GM21786 (cell line): ENCODE data around the gene STRADA.
"Not testable (repeated sequence)": the region's sequence is repeated elsewhere in the genome, so short reads cannot be mapped to it uniquely, and the experiment has no call there.

Experiments used
- ATAC-seq: cut with Tn5 transposase; IDR thresholded peaks from one replicate; pipeline ENCODE4 v1.9.1; 2021; ENCODE audit not compliant: unreplicated experiment

Gene STRADA

DNA sequence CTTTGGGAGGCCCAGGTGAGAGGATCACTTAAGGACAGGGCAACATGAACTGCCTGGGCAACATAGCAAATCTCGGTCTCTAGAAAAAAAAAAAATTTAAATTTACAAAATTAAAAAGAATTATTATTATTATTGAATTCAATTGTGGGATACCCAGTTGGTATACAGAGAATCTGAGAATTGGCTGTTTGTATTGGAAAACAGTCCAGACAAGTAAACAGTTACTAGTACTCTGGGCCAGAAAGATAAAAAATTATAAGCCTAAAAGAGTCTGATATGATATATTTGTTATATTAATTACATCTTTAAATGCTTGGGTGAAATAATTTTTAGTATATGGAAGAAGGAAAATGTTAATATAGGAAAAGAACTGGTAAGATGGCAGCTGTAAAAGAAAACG lies 16.8 kb upstream of the STRADA start:
- no peak for ATAC-seq

DNA sequence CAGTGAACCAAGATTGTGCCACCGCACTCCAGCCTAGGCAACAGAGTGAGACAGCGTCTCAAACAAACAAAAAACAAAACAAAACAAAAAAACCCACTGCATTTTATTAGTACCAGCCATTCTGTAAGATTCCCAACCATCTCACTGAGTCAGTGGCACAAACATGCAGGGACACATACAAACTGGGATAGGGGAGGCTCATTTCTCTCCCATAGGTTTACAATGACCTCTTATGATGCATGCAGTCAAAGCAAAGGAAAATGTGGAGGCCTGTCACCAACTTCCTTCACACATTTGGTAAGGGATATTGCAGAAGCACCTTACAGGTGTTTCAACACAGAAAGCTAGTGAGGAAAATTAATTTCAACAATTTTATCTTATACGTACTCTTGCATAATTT lies 12.4 kb upstream of the STRADA start:
- no peak for ATAC-seq

DNA sequence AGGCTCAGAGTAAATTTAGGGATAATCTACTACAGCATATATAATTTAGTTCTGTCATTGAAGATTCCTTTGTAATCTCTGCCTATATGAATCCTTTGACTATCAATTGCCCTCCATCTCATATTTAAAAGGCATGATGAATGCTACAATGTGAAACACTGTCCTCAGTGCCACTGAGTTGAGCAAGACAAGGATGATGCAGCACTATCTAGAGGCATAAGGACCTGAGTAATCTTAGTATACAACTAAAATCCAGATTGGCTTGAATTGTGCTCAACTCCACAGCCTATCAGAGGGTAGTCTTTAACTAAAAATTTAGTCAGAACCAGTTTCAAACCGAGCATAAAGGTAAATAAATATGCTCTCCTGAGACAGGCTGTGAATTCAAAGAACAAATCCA lies 11.6 kb upstream of the STRADA start:
- no peak for ATAC-seq

DNA sequence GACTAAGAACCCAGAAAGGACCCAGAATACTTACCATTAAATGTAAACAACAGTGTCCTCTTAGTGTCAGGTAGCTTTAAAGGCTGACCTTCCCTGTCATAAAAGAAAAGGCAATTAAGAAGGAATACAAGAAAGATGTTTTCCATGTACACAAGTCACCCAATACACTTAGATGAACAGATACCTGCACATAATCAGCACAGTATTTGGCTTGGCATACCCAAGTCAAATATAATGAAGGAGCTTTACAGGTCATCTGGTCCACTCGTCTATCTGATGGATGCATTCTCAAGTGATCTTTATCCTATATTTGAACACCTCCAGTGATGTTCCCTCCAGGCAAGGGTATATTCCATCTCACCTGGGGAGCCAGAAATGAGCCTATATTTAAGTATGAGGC lies 11.1 kb upstream of the STRADA start:
- ATAC-seq = no peak

DNA sequence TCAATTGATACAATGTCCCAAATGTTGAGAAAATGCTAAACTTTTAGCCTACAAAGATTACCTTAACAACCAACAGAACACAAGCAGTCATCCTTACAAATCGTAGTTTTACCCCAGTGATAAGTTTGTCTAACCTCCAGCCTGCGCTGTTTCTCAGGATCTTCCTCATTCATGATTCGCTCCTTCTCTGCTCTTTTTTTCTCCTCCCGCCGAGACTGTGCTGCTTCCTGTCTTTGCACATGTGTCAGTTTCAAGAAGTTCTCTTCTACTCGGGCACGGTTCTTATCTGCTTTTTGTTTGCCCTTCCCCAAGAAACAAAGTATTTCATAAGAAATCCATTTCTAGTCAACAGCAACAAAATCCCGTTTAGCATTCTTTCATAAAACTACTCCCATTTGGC lies 10.2 kb upstream of the STRADA start:
- ATAC-seq = no peak

DNA sequence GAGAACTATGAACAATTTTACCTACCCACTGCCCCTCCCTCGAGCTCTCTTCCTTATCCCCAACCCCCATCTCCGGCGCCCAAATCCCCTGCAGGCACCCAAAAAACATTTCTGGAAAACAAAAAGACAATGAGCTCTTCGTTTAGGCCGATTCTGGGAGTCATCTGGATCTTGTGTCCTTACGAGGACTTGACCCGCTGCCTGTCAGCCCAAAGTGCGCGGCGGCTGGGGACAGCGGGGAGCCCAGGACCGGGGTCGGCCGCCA lies 524 bp downstream of the STRADA start:
- ATAC-seq = peak; percentile 17

DNA sequence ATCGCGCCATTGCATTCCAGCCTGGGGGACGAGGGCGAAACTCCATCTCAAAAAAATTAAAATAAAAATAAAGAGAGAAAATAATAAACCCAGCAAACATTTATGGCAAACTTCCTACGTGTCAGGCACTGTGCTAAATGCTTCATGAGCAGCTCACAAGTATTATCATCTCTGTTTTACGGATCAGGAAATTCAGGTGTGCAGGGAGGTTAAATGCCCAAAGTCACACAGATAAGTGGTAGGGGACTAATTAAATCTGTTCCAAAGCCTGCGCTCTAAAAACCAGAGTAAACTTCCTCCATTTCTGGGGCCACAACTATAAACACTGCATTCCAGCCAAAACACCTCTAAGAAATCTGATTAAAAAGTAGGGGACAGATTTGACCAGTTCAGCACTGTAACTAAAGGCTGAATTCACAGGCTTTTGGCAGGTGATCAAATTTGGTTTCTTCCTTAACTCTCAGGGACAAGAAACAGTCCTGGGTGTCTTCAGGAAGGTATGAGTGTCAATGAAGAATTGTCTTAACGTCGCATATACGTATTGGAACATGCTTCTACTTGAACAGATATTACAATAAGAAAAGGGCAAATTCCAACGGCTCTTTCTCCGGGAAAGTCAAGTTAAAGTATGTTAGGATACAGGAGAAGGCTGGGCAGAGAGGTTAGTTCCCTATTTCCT lies 996 bp downstream of the STRADA start:
- no peak for ATAC-seq

DNA sequence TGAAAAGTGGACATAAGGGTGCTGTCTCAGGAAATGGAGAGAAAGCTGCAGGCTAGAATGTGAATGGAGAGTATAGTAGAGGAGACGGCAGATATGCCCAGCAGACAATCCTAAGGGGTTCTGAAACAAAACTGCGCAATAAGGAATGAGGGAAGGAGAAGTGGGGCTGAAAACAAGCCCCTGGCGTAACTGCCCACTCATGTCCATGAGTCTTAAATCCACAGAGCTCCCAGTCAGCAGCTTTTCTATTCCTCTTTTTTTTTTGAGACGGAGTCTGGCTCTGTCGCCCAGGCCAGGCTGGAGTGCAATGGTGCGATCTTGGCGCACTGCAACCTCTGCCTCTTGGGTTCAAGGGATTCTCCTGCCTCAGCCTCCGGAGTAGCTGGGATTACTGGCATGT lies 5.9 kb downstream of the STRADA start:
- ATAC-seq = no peak

DNA sequence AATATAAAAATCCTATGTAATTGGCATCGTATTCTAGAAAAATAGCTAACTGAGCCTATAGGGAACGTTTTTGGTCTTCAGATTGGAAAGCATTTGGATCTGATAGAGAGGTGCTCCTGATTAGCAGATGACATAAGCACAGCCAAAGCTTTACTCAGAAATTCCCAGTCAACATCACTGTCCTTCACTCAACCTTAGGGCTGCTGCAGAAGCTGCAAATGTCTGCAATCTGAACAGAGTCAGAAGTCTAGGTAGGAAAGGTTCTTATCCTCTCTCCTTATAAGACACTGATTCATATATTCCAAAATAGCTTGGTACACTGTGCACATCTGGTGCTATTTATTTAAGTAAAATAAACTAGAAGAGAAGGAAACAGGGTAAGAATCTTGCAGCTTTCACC lies 19.2 kb downstream of the STRADA start:
- no peak for ATAC-seq

DNA sequence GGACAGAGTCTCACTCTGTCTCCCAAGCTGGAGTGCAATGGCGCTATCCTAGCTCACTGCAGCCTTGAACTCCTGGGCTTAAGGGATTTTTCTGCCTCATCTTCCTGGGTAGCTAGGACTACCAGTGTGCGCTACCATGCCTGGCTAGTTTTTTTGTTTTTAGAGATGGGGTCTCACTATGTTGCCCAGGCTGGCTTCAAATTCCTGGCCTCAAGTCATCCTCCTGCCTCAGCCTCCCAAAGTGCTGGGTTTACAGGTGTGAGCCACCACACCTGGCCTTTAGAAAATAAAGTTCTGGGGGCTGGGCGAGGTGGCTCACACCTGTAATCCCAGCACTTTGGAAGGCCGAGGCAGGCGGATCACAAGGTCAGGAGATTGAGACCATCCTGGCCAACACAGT lies 21.4 kb downstream of the STRADA start:
- ATAC-seq = not testable (repeated sequence)

DNA sequence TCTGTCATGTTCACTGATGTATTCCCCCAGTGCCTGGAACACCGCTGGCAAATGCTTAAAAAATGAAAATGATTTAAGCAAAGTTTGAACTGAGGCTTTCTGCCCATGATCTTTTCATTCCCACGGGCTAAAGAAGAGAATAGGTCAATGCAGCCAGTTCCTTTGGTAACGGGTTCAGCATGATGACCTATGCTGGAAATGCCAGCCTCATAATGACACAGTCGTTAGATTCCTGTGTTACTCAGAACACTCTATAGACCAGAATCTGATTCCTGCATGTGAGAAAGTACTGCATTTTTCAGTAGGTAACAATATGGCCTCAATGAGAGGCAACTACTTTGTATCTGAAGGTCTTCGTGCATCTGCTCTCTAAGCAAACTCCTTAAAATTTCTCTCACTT lies 22.6 kb downstream of the STRADA start:
- ATAC-seq = no peak

DNA sequence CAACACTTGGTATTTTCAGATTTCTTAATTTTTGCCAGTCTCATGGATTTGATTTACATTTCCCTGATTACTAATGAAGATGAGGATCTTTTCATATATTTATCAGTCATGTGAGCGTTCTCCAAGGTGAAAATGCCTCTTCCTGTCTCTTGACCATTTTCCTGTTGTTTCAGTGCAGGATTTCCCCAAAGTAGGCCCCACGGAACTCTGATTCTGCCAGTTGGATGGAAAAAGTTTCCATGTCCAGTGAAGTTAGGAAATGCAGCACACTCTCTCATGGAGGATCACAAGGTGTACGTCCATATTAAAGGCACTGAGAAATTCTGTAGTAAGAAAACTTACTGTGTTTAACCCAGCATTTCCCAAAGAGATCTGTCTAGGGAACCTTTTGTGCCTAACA lies 25.2 kb downstream of the STRADA start:
- no peak for ATAC-seq

DNA sequence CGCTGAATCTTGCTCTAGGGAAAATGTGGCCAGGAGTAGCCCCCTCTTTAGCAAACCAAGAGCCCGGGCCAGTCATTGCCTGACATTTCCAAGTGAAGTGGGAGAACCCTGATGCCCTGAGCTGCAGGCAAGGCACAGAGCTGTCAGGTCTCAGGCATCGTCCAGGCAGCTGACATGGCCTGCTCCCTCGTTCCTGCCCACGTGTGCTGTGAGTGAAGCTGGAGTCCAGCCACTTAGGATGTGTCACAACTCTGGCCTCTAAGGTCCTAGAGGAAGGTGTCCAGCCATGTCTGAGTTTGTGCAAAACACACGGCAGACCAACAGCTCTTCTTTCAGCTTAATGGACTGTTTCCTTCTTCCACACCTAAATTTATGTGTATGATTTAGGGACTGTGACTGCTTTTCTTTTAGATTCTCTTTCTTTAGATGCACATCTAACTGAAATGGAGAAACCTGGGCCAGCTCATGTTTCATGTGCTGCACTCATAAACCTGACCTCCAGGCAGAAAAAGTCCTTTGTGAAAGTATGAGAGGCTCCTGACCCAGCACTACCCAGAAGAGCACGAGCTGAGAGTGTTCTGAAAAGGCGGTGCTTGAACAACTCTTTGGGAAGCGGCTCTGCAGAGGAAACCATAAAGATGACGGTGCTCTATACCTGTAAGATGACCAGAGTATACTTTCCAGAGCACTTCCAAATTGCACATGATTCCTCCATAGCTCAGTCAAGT lies 26.9 kb downstream of the STRADA start:
- no peak for ATAC-seq

DNA sequence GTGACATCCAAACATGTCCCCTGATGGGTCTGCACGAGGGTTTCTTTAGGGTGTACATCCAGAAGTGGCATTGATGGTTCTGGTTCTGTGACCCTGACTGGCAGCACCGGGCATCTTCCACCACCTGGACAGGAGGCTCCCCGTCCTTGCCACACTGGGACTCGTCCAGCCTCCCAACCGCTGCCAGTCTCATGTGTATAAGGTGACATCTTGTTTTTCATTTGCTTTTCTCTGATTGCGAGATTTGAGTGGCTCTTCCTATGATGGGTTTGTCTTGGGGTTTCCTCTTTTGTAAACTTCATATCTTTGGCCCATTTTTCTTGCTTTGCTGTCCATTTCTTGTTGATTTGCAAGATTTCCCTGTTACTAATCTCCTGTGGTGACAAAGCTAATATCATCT lies 32.5 kb downstream of the STRADA start:
- ATAC-seq = no peak

DNA sequence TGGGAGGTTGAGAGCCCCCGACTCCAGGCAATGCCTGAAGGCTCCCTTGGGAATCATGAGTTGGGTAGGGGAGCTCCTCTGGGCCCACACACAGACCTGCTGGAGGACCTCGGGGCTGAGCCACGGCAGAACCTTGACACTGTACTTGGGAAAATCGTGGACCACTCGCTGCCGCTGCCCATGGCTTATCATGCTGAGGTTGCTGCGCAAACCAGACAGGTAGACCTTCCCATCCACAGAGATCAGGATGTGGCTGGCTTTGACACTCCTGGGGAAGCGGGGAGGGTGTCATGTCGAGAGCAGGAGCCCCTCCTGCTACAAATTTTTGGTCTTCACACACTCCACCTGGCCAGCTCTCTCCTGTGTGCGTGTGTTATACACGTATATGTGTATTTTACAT lies 34.4 kb downstream of the STRADA start:
- no peak for ATAC-seq

DNA sequence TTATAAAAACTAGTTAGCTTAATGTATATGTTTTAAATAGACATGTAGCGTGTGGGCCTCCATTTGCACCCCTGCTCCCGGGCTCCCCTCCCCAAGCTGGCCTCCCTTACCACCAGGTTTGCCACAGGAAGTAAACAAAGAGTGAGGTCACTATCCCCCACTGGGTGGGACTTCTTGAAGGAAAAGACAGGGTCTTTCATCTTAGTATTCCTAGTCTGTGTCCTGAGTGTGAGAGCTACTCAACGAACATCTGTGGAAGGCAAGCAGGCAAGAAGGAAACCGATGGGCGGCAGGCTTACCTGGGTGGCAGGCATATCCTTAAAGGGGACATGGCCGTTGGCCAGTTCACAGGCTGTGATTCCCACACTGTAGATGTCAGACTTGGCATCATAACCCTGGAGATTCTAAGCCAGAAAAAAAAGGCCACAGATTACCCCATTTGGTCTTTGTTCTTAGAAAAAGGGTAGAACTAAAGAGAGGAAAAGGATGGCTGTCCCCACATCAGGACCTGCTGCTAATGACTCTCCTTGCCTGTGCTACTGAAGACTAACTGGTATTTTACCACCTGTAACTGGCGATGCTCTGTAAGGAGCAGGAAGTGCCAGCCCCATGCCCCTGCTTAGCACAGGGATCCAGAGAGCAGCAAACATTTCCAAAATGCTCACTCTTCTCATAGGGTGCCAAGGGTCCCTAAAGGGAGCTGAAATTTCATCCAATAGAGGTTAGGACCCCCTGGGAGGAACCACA lies 35.1 kb downstream of the STRADA start:
- no peak for ATAC-seq

DNA sequence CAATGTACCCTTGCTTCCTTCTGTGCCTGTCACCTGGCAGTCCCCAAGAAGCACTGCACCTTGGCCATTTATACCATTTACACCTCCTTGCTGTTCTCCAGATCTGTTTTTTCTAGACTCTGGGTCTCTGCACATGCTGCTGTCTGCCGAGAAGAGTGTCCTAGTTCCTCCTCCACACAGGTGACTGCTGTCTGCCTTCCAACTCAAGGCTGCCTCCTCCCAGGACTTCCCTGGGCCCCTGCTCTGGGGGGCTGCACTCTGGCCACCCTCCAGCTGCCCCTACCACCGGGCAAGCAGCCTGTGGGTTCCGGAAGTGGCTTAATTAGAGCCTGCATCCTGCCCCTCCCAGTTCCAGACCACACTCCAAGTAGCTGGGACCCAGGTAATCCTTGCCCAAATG lies 35.9 kb downstream of the STRADA start:
- no peak for ATAC-seq

DNA sequence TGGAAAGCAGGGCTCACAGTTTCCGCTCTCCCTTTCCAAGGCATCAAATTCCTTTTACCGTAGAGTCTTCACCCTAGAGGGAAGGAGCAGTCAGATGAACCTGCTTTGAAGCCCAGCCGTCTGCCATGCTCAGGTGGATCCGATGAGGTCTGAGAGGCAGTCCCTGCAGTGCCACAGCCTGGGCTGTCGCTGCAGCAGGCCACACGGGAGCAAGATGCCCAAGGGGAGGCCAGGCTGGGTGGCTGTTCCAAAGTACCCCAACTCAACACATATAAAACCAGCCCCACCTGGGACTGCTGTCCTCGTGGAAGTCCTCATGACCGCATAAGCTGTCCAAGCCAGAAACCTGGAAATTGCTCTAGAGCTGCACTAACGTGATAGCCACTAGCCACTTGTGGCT lies 36.8 kb downstream of the STRADA start:
- no peak for ATAC-seq

DNA sequence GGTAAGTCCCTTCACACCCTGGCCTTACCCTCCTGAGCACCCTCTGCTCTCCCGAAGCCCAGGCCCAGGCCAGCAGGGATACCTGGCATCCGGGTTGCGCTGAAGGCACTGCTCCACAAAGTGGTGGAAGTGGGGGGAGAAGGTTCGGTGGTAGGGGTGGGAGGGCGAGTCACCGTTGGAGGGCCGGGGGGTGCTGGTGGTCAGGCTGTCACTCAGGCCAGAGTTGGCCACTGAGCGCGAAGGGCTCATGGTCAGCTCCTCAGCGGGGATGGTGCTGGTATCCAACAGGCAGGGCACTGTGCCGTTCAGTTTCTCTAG lies 37.4 kb downstream of the STRADA start:
- no peak for ATAC-seq

DNA sequence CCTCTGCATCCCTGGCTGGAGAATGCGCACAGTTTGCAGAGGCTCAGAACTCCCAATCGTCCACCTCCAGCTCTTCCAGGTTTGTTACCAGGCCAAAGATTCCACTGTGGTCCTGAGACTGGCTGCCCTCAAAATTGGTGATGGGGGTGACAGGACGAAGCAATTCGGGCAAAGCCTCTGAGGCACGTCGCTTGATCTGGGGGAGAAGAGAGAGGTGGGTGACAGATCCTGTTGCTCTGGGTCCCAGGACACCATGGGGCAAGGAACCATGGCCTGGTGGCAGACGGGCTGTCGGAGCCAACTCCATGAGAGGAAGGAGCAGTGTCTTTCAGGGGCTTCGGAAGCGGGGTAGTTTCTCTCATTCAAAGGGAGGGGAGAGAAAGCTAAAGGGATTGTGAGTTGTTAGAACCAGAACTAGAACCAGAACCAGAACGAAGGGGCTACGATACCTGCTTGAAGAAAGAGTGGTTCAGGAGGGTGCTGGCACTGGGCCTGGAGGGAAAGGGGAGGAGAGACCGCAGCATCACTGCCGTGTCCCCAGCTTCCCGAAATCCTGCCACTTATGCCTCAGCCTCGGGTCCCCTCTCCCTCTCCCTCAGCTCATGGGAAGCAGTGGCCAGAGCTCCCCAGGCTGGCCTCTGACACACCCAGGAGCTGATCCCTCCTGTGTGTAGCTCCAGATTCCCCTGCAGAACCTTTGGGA lies 37.9 kb downstream of the STRADA start:
- ATAC-seq = no peak

DNA sequence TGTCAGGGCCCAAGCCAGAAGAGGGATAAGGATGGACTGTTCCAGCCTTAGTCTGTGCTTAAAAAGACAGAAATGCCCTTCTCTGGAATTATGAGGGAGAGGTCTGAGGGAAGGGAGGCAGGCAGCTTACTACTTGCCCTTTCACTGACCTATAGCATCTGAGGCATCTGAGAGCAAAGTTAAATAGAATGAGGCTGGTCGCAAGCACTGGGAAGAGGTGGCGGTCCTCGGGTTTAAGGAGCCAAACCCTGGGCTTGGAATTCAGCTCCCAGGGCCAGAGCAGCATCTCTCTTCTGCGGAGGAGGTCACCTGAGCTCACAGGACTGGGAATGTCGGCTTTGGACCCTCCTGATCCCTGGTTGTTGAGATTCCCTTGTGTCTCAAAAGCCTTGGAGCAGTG lies 38.6 kb downstream of the STRADA start:
- no peak for ATAC-seq

DNA sequence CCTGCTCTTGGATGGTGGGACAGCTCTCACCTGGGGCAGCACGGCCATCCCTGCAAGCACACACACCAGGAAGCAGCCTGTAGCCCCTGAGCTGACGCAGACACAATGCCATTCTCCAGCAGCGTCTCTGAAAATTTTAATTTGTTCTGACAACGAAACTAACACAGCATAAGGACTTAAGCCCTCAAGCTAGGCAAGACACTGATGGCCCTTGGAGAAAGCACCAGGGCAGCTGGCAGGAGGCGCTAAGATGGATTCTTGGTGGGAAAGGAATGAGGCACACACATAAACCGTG lies 38.9 kb downstream of the STRADA start:
- no peak for ATAC-seq
